C4-2B (cell line): Measurements from ENCODE around the gene RPRD1A.
"Not testable (repeated sequence)": the region's sequence is repeated elsewhere in the genome, so short reads cannot be mapped to it uniquely, and the experiment has no call there.

ENCODE experiments used
- H3K27ac ChIP-seq: fragments of 450-650 bp; 2 replicates; pipeline ENCODE4 v1.5.1; 2017
- CTCF ChIP-seq: fragments of 450-650 bp; conservative IDR thresholded peaks from 2 replicates; pipeline ENCODE4 v1.5.1; 2017; ENCODE audit warnings: mild to moderate bottlenecking
- ZFX ChIP-seq: fragments of 450-650 bp; IDR thresholded peaks from 2 replicates; pipeline ENCODE4 v1.6.1; 2017

Gene RPRD1A

GRCh38 chr18:36089001-36089400 lies 21.6 kb upstream of the RPRD1A start:
- H3K27ac ChIP-seq: no peak overlapping the region
- TF ChIP-seq ZFX (no peak), CTCF (no peak)

GRCh38 chr18:36088256-36088655 lies 20.9 kb upstream of the RPRD1A start:
- H3K27ac ChIP-seq: no peak overlapping the region
- no peak for TF ChIP-seq CTCF

- TF ChIP-seq CTCF (no peak), ZFX (no peak)
- H3K27ac ChIP-seq: no peak overlapping the region
Measured at GRCh38 chr18:36086186-36086585, 18.8 kb upstream of the RPRD1A start.

GRCh38 chr18:36085195-36085594 lies 17.8 kb upstream of the RPRD1A start:
- no peak overlapping the region for H3K27ac ChIP-seq
- TF ChIP-seq ZFX: no peak
- no peak for TF ChIP-seq CTCF

- TF ChIP-seq CTCF (no peak), ZFX (no peak)
Measured at GRCh38 chr18:36083729-36084128, 16.4 kb upstream of the RPRD1A start.

GRCh38 chr18:36081118-36081517 lies 13.8 kb upstream of the RPRD1A start:
- not testable (repeated sequence) for H3K27ac ChIP-seq

More at GRCh38 chr18:36083729-36084128, 16.4 kb upstream of the RPRD1A start:
- H3K27ac ChIP-seq: no peak overlapping the region

- H3K27ac ChIP-seq: no peak overlapping the region
- TF ChIP-seq ZFX (no peak), CTCF (no peak)
Measured at GRCh38 chr18:36078751-36079529, 11.6 kb upstream of the RPRD1A start.

GRCh38 chr18:36077764-36078163 lies 10.4 kb upstream of the RPRD1A start:
- not testable (repeated sequence) for H3K27ac ChIP-seq
